Glutamatergic neuron (in vitro differentiated cells): ENCODE data around the gene ZC3H7A. TPM values are rescaled to one million over a fixed set of nuclear protein-coding genes. Genes with fewer than 3 reads are reported as not detected.

Source experiments
- DNase-seq: peaks from one replicate; pipeline ENCODE4 v3.0.0; 2022
- H3K27ac Mint-ChIP-seq: one replicate; pipeline ENCODE4 v1.8.0; 2020; ENCODE audit warnings: mild to moderate bottlenecking, mixed read lengths, inconsistent platforms; ENCODE audit not compliant: unreplicated experiment
- H3K27me3 Mint-ChIP-seq: one replicate; pipeline ENCODE4 v1.8.0; 2020; ENCODE audit warnings: mild to moderate bottlenecking, moderate library complexity, mixed read lengths, inconsistent platforms; ENCODE audit not compliant: unreplicated experiment
- H3K36me3 Mint-ChIP-seq: one replicate; pipeline ENCODE4 v1.8.0; 2020; ENCODE audit warnings: mild to moderate bottlenecking, mixed read lengths, inconsistent platforms; ENCODE audit not compliant: unreplicated experiment
- H3K4me1 Mint-ChIP-seq: one replicate; pipeline ENCODE4 v1.8.0; 2020; ENCODE audit warnings: mild to moderate bottlenecking, low read depth, mixed read lengths, inconsistent platforms; ENCODE audit not compliant: unreplicated experiment
- H3K4me3 Mint-ChIP-seq: one replicate; pipeline ENCODE4 v1.8.0; 2020; ENCODE audit warnings: mild to moderate bottlenecking, mixed read lengths, inconsistent platforms; ENCODE audit not compliant: unreplicated experiment
- H3K9me3 Mint-ChIP-seq: one replicate; pipeline ENCODE4 v1.8.0; 2020; ENCODE audit warnings: mild to moderate bottlenecking, moderate library complexity, mixed read lengths, inconsistent platforms; ENCODE audit not compliant: unreplicated experiment
- CTCF ChIP-seq: fragments of 200-600 bp; sonication (generic); IDR thresholded peaks from one replicate; pipeline ENCODE4 v1.5.0; 2021; ENCODE audit not compliant: partially characterized antibody, unreplicated experiment
- total RNA-seq: library from RNA; stranded (reverse); fragmentation: NEBNext Ultra II Directional; extraction: Animal tissue kit (Norgen Biotek cat#: 25700); gene quantifications from one replicate; pipeline ENCODE4 v1.2.1, GENCODE V29; 2021; ENCODE audit not compliant: unreplicated experiment

The ZC3H7A gene
- total RNA-seq, 1 donor from 2014 or later, result 87.7 TPM

DNA sequence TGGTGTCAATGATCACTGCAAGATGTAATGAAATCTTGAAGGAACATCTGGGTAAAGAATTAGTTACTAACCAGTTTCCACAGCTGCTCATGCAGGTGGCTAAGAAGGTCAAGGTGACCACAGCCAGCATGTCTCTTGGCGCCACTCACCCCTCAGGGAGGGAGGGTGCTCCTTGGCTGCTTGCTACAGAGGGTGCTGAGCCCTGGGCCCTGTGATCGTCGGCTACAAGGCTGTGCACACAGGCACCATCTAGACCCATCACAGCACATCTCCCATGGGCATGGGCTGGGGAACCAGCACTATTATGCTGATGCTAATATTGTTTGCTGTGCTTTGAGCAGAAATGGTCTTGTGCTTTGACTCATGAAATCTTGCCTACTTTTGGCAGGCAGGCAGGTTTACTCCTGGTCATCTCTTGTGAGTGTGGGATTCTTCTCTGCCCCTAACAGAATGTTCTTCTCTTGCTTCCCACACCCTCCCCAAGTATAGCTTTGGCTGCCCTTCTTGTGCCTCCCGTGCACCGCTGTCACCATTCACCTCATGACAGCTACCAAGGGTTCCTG is 90.8 kb downstream of the ZC3H7A start:
- no peak for DNase-seq
- Mint-ChIP-seq H3K36me3 (no peaks in the 10 kb centered on the region), H3K4me1 (peaks cover 6% of the 10 kb centered on the region), H3K27ac (no peak overlapping the region), H3K9me3 (no peaks in the 10 kb centered on the region), H3K4me3 (no peak overlapping the region), H3K27me3 (no peaks in the 10 kb centered on the region)
- no peak for TF ChIP-seq CTCF

GRCh38 chr16:11705311-11706025 is 91.6 kb downstream of the ZC3H7A start:
- H3K36me3 Mint-ChIP-seq, result no peaks in the 10 kb centered on the region
- no peaks in the 10 kb centered on the region for H3K9me3 Mint-ChIP-seq

More at GRCh38 chr16:11705311-11706025, 91.6 kb downstream of the ZC3H7A start:
- DNase-seq, result no peak
- H3K27ac Mint-ChIP-seq, result no peak overlapping the region
- no peak for TF ChIP-seq CTCF
- H3K4me1 Mint-ChIP-seq, result peaks cover 6% of the 10 kb centered on the region
- H3K27me3 Mint-ChIP-seq, result no peaks in the 10 kb centered on the region
- H3K4me3 Mint-ChIP-seq, result no peak overlapping the region

Other genes starting within 250 kb of the ZC3H7A start
- gene LITAF, start 210.3 kb downstream of the ZC3H7A start, total RNA-seq, result 29.2 TPM
- 491 TPM for gene SNN, start 128.8 kb downstream of the ZC3H7A start, total RNA-seq
- gene TXNDC11, start 54.4 kb downstream of the ZC3H7A start, total RNA-seq, result 18.4 TPM
- 71.2 TPM for gene RSL1D1, start 54.3 kb upstream of the ZC3H7A start, total RNA-seq
- 117 TPM for gene GSPT1, start 118.7 kb upstream of the ZC3H7A start, total RNA-seq
- gene NPIPB2, start 144.8 kb upstream of the ZC3H7A start, total RNA-seq, result 14.4 TPM
- not detected for gene TNFRSF17, start 168.0 kb upstream of the ZC3H7A start, total RNA-seq
- 59.3 TPM for gene SNX29, start 179.5 kb upstream of the ZC3H7A start, total RNA-seq